PC-9 (cell line): ENCODE results near the gene ARFIP1. TPM values are rescaled to one million over a fixed set of nuclear protein-coding genes. Genes with fewer than 3 reads are reported as not detected.

Experiments
- BruUV-seq: library from RNA; stranded (reverse); fragments of 400-500 nt; replicated peaks from 2 replicates; lab custom pipeline; 2021; lab: Mats Ljungman, UMichigan
- CTCF ChIA-PET: fragments of 300-600 bp; sonication (Branson Sonifier 250); formaldehyde crosslinking; loops from one replicate; lab custom pipeline; 2022; ENCODE audit warnings: antibody characterized with exemption; lab: Charles Lee
- POLR2A ChIA-PET: fragments of 300-600 bp; sonication (Branson Sonifier 250); formaldehyde crosslinking; loops from one replicate; lab custom pipeline; 2022; ENCODE audit warnings: antibody characterized with exemption; ENCODE audit not compliant: unreplicated experiment; lab: Charles Lee
- DNase-seq, 2 experiments: peaks; one replicate each; pipeline versions ENCODE4 v3.0.0 to v3.0.0-alpha.2; 2015 to 2022; ENCODE audit warnings: mixed read lengths in 1 of 2
- H2AFZ ChIP-seq: fragments of 200-600 bp; sonication (generic); 2 replicates; pipeline ENCODE4 v1.8.1; 2017; ENCODE audit warnings: antibody characterized with exemption
- H3F3A ChIP-seq: fragments of 200-600 bp; sonication (generic); 2 replicates; pipeline ENCODE4 v1.8.1; 2017; ENCODE audit warnings: antibody characterized with exemption, mild to moderate bottlenecking, low read depth; ENCODE audit not compliant: insufficient read depth
- H3K27ac ChIP-seq: fragments of 200-600 bp; sonication (generic); 2 replicates; pipeline ENCODE4 v1.6.1; 2016; ENCODE audit warnings: mixed run types
- H3K27me3 ChIP-seq: fragments of 200-600 bp; sonication (generic); 2 replicates; pipeline ENCODE4 v1.6.1; 2016; ENCODE audit warnings: low read depth, mixed run types; ENCODE audit not compliant: insufficient read depth
- H3K36me3 ChIP-seq: fragments of 200-600 bp; sonication (generic); 2 replicates; pipeline ENCODE4 v1.6.1; 2016; ENCODE audit warnings: low read depth, mixed run types
- H3K4me1 ChIP-seq: fragments of 200-600 bp; sonication (generic); replicated peaks from 2 replicates; pipeline ENCODE4 v1.6.1; 2016; ENCODE audit warnings: mixed run types; ENCODE audit not compliant: insufficient read depth
- H3K4me2 ChIP-seq: fragments of 200-600 bp; sonication (generic); 2 replicates; pipeline ENCODE4 v1.6.1; 2017; ENCODE audit warnings: mixed run types
- H3K4me3 ChIP-seq: fragments of 200-600 bp; sonication (generic); 2 replicates; pipeline ENCODE4 v1.6.1; 2016; ENCODE audit warnings: mixed run types
- H3K79me2 ChIP-seq: fragments of 200-600 bp; sonication (generic); 2 replicates; pipeline ENCODE4 v1.6.1; 2017; ENCODE audit warnings: low read depth, mixed run types
- H3K9me2 ChIP-seq: fragments of 200-600 bp; sonication (generic); 2 replicates; pipeline ENCODE4 v1.8.1; 2017; ENCODE audit warnings: mild to moderate bottlenecking; ENCODE audit not compliant: insufficient read depth
- H3K9me3 ChIP-seq: fragments of 200-600 bp; sonication (generic); 2 replicates; pipeline ENCODE4 v1.8.1; 2016; ENCODE audit warnings: low read depth; ENCODE audit not compliant: insufficient read depth
- H4K20me1 ChIP-seq: fragments of 200-600 bp; sonication (generic); 2 replicates; pipeline ENCODE4 v1.8.1; 2017; ENCODE audit not compliant: insufficient read depth
- CTCF ChIP-seq: fragments of 200-600 bp; sonication (generic); conservative IDR thresholded peaks from 2 replicates; pipeline ENCODE4 v1.6.1; 2017; ENCODE audit warnings: mixed run types, antibody characterized with exemption, mild to moderate bottlenecking, moderate library complexity
- EZH2 ChIP-seq: fragments of 200-600 bp; sonication (generic); IDR thresholded peaks from 2 replicates; pipeline ENCODE4 v1.8.0; 2017; ENCODE audit warnings: antibody characterized with exemption, low read depth
- intact Hi-C: fragments of 100-400 bp; cut with micrococcal nuclease; formaldehyde crosslinking; loops from one replicate; pipeline ENCODE4 v1.10.0; 2022; ENCODE audit not compliant: unreplicated experiment
- total RNA-seq: library from RNA; stranded (reverse); gene quantifications from 2 replicates; pipeline ENCODE4 v1.2.3, GENCODE V29; 2021

ARFIP1 gene
- total RNA-seq, 1 experiment from 2014 or later = 38.4 TPM

- BruUV-seq = no TSS peak
- Histone ChIP-seq H3K9me3 (no peaks in the 10 kb centered on the region), H3K4me2 (no peak overlapping the region), H3K27me3 (no peaks in the 10 kb centered on the region), H3K36me3 (no peaks in the 10 kb centered on the region), H4K20me1 (no peaks in the 10 kb centered on the region; the same call in 1 of the 2 replicates), H3K4me3 (no peak overlapping the region), H3K79me2 (peaks cover 49% of the 10 kb centered on the region), H3K4me1 (peaks cover 10% of the 10 kb centered on the region; the same call in 1 of the 2 replicates), H3F3A (no peaks in the 10 kb centered on the region), H3K27ac (no peak overlapping the region), H3K9me2 (no peaks in the 10 kb centered on the region), H2AFZ (no peak overlapping the region)
- intact Hi-C loops = no loop called here
- no peak for DNase-seq
- CTCF ChIA-PET = no interaction called here
- TF ChIP-seq EZH2 (no peak), CTCF (no peak)
- POLR2A ChIA-PET = no interaction called here
Observed at GRCh38 chr4:152786627-152787026, 6.9 kb downstream of the ARFIP1 start.

- H3F3A ChIP-seq = no peaks in the 10 kb centered on the region; the same call in 1 of the 2 replicates
- no peak overlapping the region for H3K27ac ChIP-seq
- H3K36me3 ChIP-seq = no peaks in the 10 kb centered on the region
- no peaks in the 10 kb centered on the region; the same call in 1 of the 2 replicates for H4K20me1 ChIP-seq
- TF ChIP-seq CTCF (no peak), EZH2 (no peak)
- H2AFZ ChIP-seq = no peak overlapping the region
- H3K9me3 ChIP-seq = no peaks in the 10 kb centered on the region
- H3K4me1 ChIP-seq = no peaks in the 10 kb centered on the region
- H3K9me2 ChIP-seq = no peaks in the 10 kb centered on the region
- ChIA-PET CTCF (no interaction called here), POLR2A (no interaction called here)
- no peak overlapping the region for H3K4me3 ChIP-seq
- intact Hi-C loops = no loop called here
- H3K4me2 ChIP-seq = no peak overlapping the region
- no peaks in the 10 kb centered on the region for H3K27me3 ChIP-seq
- peaks cover 36% of the 10 kb centered on the region; the same call in 1 of the 2 replicates for H3K79me2 ChIP-seq
- BruUV-seq = no TSS peak
- DNase-seq = no peak
Observed at GRCh38 chr4:152795891-152796290, 16.1 kb downstream of the ARFIP1 start.

GRCh38 chr4:152803541-152803940 lies 23.8 kb downstream of the ARFIP1 start:
- no peak for DNase-seq
- TF ChIP-seq CTCF (no peak), EZH2 (no peak)
- intact Hi-C loops = no loop called here
- ChIA-PET POLR2A (no interaction called here), CTCF (no interaction called here)
- Histone ChIP-seq H3K4me1 (peaks cover 21% of the 10 kb centered on the region), H3K4me2 (no peak overlapping the region), H3F3A (peaks cover 7% of the 10 kb centered on the region; the same call in 1 of the 2 replicates), H2AFZ (no peak overlapping the region), H3K79me2 (peaks cover 26% of the 10 kb centered on the region), H3K4me3 (no peak overlapping the region), H3K9me3 (no peaks in the 10 kb centered on the region), H3K27me3 (no peaks in the 10 kb centered on the region), H3K27ac (no peak overlapping the region), H3K9me2 (no peaks in the 10 kb centered on the region), H4K20me1 (peaks cover 4% of the 10 kb centered on the region), H3K36me3 (no peaks in the 10 kb centered on the region; the same call in 1 of the 2 replicates)
- no TSS peak for BruUV-seq
